A673 (cell line): ENCODE results near the gene FLRT2.

Experiments used
- EZH2 ChIP-seq: fragments of 200-600 bp; sonication (generic); IDR thresholded peaks from 2 replicates; pipeline ENCODE4 v1.6.1; 2017; ENCODE audit warnings: borderline replicate concordance, low read depth, mild to moderate bottlenecking, mixed read lengths, antibody characterized with exemption, low read length; ENCODE audit not compliant: poor library complexity, severe bottlenecking
- TF ChIP-seq, protein P1 (sequence below): fragments of 300-800, 200-600 bp; sonication (generic); conservative IDR thresholded peaks from 2 replicates; pipeline ENCODE4 v1.5.1; 2017; ENCODE audit warnings: low read depth, mild to moderate bottlenecking, antibody characterized with exemption, low read length, moderate library complexity, mixed read lengths

DNA sequence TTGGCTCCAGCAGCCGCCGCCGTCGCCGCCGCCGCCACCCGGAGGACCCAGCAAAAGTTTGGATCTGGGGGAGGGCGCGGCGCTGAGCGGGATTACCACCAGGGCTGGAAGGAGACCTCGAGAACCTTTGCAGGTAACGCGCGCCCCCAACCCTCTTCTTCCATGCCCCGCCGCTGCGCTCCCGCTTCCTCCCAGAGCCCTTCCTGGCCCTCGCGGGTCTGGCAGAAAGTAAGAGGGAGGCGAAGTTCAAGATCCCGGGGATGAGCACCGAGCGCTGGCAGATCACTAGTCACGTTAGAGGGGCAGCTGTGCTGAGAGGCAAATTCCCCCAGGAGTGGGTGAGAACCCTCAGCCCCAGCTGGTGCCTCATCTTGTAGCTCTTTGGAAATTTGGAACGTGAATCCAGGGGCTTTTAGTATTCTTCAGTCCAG lies 3.9 kb downstream of the FLRT2 start:
- TF ChIP-seq, protein P1, sequence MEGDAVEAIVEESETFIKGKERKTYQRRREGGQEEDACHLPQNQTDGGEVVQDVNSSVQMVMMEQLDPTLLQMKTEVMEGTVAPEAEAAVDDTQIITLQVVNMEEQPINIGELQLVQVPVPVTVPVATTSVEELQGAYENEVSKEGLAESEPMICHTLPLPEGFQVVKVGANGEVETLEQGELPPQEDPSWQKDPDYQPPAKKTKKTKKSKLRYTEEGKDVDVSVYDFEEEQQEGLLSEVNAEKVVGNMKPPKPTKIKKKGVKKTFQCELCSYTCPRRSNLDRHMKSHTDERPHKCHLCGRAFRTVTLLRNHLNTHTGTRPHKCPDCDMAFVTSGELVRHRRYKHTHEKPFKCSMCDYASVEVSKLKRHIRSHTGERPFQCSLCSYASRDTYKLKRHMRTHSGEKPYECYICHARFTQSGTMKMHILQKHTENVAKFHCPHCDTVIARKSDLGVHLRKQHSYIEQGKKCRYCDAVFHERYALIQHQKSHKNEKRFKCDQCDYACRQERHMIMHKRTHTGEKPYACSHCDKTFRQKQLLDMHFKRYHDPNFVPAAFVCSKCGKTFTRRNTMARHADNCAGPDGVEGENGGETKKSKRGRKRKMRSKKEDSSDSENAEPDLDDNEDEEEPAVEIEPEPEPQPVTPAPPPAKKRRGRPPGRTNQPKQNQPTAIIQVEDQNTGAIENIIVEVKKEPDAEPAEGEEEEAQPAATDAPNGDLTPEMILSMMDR, result no peak
- TF ChIP-seq EZH2, result no peak
